Measurements from ENCODE around the gene GTPBP4. TPM values are rescaled to one million over a fixed set of nuclear protein-coding genes. Genes with fewer than 3 reads are reported as not detected.

The GTPBP4 gene
- total and polyA plus RNA-seq, 2 donors (not counting 1 experiment from before 2014, with no cell fraction given): 28.7 to 34.4 TPM

DNA sequence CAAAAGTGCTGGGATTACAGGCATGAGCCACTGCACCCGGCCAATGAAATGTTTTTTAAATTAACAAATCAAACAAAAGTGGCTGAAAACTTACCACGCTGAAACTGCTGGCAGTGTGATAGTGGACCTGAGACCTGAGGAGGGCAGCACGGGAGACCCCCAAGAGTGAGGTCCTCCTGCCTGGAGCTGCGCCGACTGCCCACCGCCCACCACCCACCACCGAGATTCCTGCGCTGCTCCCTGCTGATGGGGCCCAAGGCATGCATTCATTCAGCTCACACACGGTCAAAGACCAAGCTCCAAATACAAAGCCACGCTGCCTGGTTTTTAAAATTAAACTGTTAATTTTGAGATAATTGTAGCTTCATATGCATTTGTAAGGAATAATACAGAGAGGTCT, 40.4 kb upstream of the GTPBP4 start:
- Histone ChIP-seq H3K4me2 (ENCODE audit: extremely low read depth, insufficient read depth, low read length) (no peak overlapping the region), H3K9ac (ENCODE audit: insufficient read depth, low read length) (no peak overlapping the region), H3K36me3 (ENCODE audit: control insufficient read depth, insufficient read depth, low read length) (no peaks in the 10 kb centered on the region), H3K79me2 (ENCODE audit: control insufficient read depth, insufficient read depth, low read length) (no peaks in the 10 kb centered on the region), H3K4me1 (ENCODE audit: control insufficient read depth, extremely low read depth, insufficient read depth, low read length) (no peaks in the 10 kb centered on the region), H3K27ac (ENCODE audit: insufficient read depth, low read length) (no peak overlapping the region), H3K9me3 (ENCODE audit: control insufficient read depth, insufficient read depth, low read depth, low read length) (no peaks in the 10 kb centered on the region), H4K20me1 (ENCODE audit: control insufficient read depth, extremely low read depth, insufficient read depth, low read length) (no peaks in the 10 kb centered on the region), H2AFZ (ENCODE audit: low read length) (no peak overlapping the region), H3K27me3 (ENCODE audit: control insufficient read depth, insufficient read depth, low read length) (peaks cover 4% of the 10 kb centered on the region), H3K4me3 (replicated peaks in 1 of 4; ENCODE audit: control extremely low read depth in 1 of 4, insufficient read depth in 1 of 4, low read depth in 3 of 4, low read length in 4 of 4) (no peak overlapping the region)
- DNase-seq (ENCODE audit: low read depth in 2 of 2): no peak
- TF ChIP-seq EZH2 (IDR thresholded peaks at IDR 0.05; ENCODE audit: low read length, missing control alignments): no peak
- TF ChIP-seq, protein P1, sequence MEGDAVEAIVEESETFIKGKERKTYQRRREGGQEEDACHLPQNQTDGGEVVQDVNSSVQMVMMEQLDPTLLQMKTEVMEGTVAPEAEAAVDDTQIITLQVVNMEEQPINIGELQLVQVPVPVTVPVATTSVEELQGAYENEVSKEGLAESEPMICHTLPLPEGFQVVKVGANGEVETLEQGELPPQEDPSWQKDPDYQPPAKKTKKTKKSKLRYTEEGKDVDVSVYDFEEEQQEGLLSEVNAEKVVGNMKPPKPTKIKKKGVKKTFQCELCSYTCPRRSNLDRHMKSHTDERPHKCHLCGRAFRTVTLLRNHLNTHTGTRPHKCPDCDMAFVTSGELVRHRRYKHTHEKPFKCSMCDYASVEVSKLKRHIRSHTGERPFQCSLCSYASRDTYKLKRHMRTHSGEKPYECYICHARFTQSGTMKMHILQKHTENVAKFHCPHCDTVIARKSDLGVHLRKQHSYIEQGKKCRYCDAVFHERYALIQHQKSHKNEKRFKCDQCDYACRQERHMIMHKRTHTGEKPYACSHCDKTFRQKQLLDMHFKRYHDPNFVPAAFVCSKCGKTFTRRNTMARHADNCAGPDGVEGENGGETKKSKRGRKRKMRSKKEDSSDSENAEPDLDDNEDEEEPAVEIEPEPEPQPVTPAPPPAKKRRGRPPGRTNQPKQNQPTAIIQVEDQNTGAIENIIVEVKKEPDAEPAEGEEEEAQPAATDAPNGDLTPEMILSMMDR (conservative IDR thresholded peaks at IDR 0.05 in 1 of 2, IDR thresholded peaks at IDR 0.05 in 1 of 2; ENCODE audit: low read depth in 1 of 2, low read length in 2 of 2): no peak

DNA sequence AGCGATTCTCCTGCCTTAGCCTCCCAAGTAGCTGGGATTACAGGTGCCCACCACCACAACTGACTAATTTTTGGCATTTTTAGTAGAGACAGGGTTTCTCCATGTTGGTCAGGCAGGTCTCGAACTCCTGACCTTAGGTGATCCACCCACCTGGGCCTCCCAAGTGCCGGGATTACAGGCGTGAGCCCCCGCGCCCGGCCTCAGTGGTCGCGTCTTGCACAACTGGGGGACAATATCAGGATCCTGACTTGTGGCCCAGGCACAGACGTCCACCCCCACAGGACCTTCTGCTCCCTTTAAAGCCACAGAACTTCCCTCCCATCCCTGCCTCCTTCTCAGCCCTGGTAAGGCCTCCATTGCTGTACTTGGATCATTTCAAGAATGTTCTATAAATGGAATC, 39.9 kb upstream of the GTPBP4 start:
- Histone ChIP-seq H2AFZ (ENCODE audit: low read length) (no peak overlapping the region), H3K9me3 (ENCODE audit: control insufficient read depth, insufficient read depth, low read depth, low read length) (no peaks in the 10 kb centered on the region), H3K4me1 (ENCODE audit: control insufficient read depth, extremely low read depth, insufficient read depth, low read length) (no peaks in the 10 kb centered on the region), H3K36me3 (ENCODE audit: control insufficient read depth, insufficient read depth, low read length) (no peaks in the 10 kb centered on the region), H3K9ac (ENCODE audit: insufficient read depth, low read length) (no peak overlapping the region), H3K27me3 (ENCODE audit: control insufficient read depth, insufficient read depth, low read length) (peaks cover 4% of the 10 kb centered on the region), H3K79me2 (ENCODE audit: control insufficient read depth, insufficient read depth, low read length) (no peaks in the 10 kb centered on the region), H3K4me2 (ENCODE audit: extremely low read depth, insufficient read depth, low read length) (no peak overlapping the region), H4K20me1 (ENCODE audit: control insufficient read depth, extremely low read depth, insufficient read depth, low read length) (no peaks in the 10 kb centered on the region), H3K4me3 (replicated peaks in 1 of 4; ENCODE audit: control extremely low read depth in 1 of 4, insufficient read depth in 1 of 4, low read depth in 3 of 4, low read length in 4 of 4) (no peak overlapping the region), H3K27ac (ENCODE audit: insufficient read depth, low read length) (no peak overlapping the region)
- DNase-seq (ENCODE audit: low read depth in 2 of 2): no peak
- TF ChIP-seq, protein P1 (conservative IDR thresholded peaks at IDR 0.05 in 1 of 2, IDR thresholded peaks at IDR 0.05 in 1 of 2; ENCODE audit: low read depth in 1 of 2, low read length in 2 of 2): no peak
- TF ChIP-seq EZH2 (IDR thresholded peaks at IDR 0.05; ENCODE audit: low read length, missing control alignments): no peak

DNA sequence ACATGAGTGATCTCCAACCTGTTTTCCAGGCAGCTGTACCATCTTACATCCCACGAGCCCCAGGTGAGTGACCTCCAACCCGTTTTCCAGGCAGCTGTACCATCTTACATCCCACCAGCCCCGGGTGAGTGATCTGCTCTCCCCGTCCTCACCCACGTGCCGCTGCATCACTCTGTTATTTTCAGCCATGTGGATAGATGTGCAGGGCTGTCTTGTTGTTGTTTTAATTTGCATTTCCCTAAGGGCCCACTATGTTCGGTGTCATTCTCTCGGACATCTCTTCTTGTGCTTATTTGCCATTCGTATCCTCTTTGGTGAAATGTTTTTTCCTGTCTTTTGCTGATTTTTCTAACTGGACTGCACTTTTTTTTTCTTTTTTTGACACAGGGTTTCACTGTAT, 38.8 kb upstream of the GTPBP4 start:
- H3K9me3 ChIP-seq (ENCODE audit: control insufficient read depth, insufficient read depth, low read depth, low read length): no peaks in the 10 kb centered on the region
- TF ChIP-seq, protein P1 (conservative IDR thresholded peaks at IDR 0.05 in 1 of 2, IDR thresholded peaks at IDR 0.05 in 1 of 2; ENCODE audit: low read depth in 1 of 2, low read length in 2 of 2): no peak
- TF ChIP-seq EZH2 (IDR thresholded peaks at IDR 0.05; ENCODE audit: low read length, missing control alignments): no peak
- no peak for DNase-seq (ENCODE audit: low read depth in 2 of 2)
- no peak overlapping the region for H3K9ac ChIP-seq (ENCODE audit: insufficient read depth, low read length)
- H3K36me3 ChIP-seq (ENCODE audit: control insufficient read depth, insufficient read depth, low read length): no peaks in the 10 kb centered on the region
- H4K20me1 ChIP-seq (ENCODE audit: control insufficient read depth, extremely low read depth, insufficient read depth, low read length): no peaks in the 10 kb centered on the region
- no peak overlapping the region for H2AFZ ChIP-seq (ENCODE audit: low read length)
- H3K27ac ChIP-seq (ENCODE audit: insufficient read depth, low read length): no peak overlapping the region
- no peak overlapping the region for H3K4me2 ChIP-seq (ENCODE audit: extremely low read depth, insufficient read depth, low read length)
- H3K4me3 ChIP-seq (replicated peaks in 1 of 4; ENCODE audit: control extremely low read depth in 1 of 4, insufficient read depth in 1 of 4, low read depth in 3 of 4, low read length in 4 of 4): no peak overlapping the region
- H3K4me1 ChIP-seq (ENCODE audit: control insufficient read depth, extremely low read depth, insufficient read depth, low read length): no peaks in the 10 kb centered on the region
- H3K79me2 ChIP-seq (ENCODE audit: control insufficient read depth, insufficient read depth, low read length): no peaks in the 10 kb centered on the region
- peaks cover 9% of the 10 kb centered on the region for H3K27me3 ChIP-seq (ENCODE audit: control insufficient read depth, insufficient read depth, low read length)
